ENCODE results near the gene POLR1B. TPM values are rescaled to one million over a fixed set of nuclear protein-coding genes. Genes with fewer than 3 reads are reported as not detected.

The POLR1B gene
- total and polyA plus RNA-seq, 3 donors from 2014 or later: 26.9 to 59.2 (median 29.8) TPM

- no peak for DNase-seq
- Histone ChIP-seq H3K27me3 (no peaks in the 10 kb centered on the region), H3K4me1 (peaks cover 9% of the 10 kb centered on the region), H3K27ac (no peak overlapping the region), H3K9me3 (no peaks in the 10 kb centered on the region), H3K36me3 (ENCODE audit: low read depth, missing control alignments) (no peaks in the 10 kb centered on the region), H3K4me3 (no peak overlapping the region)
- intact Hi-C loops (cut with DNase I; ENCODE audit: low total_unique reads): no loop called here
- TF ChIP-seq POLR2A (IDR thresholded peaks at IDR 0.05) (no peak), CTCF (IDR thresholded peaks at IDR 0.05) (no peak)
- WGBS, 2 donors: 58 to 64% methylated on average over 2 of the region's 2 CpGs
Observed at GRCh38 chr2:112539306-112539705, 3.0 kb upstream of the POLR1B start.

GRCh38 chr2:112540906-112541305 is 1.4 kb upstream of the POLR1B start:
- Histone ChIP-seq H3K27me3 (no peaks in the 10 kb centered on the region), H3K9me3 (no peaks in the 10 kb centered on the region), H3K27ac (peak overlapping the region in 1 of 2 donors; percentile 92), H3K4me1 (peaks cover 9% of the 10 kb centered on the region), H3K36me3 (ENCODE audit: low read depth, missing control alignments) (no peaks in the 10 kb centered on the region), H3K4me3 (no peak overlapping the region)
- TF ChIP-seq POLR2A (IDR thresholded peaks at IDR 0.05) (no peak), CTCF (IDR thresholded peaks at IDR 0.05) (no peak)
- WGBS, 2 donors: 30 to 33% methylated on average over 2 of the region's 2 CpGs
- no peak for DNase-seq
- intact Hi-C loops (cut with DNase I; ENCODE audit: low total_unique reads): no loop called here

DNA sequence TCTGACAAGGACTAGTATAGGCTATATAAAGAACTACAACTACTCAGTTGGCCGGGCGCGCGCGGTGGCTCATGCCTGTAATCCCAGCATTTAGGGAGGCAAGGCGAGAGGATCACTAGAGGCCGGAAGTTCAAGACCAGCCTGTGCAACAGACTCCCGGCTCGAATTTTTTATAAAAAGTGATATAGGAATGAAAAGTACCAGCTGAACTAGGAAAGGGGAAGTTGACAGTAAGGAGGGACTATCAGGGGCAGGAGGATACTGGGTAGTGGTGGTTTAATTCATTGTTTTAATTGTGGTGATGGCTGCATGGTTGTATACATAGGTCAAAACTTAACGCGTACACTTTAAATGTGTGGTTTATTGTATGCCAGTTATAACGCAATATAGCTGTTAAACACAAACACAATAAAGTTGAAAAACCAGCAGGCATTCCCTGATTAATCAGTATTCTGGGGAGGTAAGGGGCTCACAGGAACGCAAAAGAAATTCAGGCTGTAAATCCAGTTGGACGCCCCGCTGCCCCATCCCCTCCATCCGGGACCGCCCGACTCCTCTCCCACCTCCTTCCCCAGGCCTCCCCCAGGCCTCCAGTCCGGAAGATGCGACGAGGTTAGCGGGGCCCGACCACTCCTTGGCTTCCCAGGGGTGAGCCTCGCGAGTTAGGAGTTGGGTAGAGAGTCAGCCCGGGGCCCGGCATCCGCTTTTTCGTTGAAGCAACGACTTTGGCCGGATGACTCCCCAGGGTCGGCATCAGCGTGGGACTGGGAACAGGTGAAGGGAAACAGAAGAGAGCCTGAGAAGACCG is 746 bp upstream of the POLR1B start:
- H3K27ac ChIP-seq: peak overlapping the region; percentile 85 to 92
- H3K9me3 ChIP-seq: no peaks in the 10 kb centered on the region
- H3K4me3 ChIP-seq: peak overlapping the region; percentile 84 to 90
- DNase-seq: peak; percentile 78
- TF ChIP-seq CTCF (IDR thresholded peaks at IDR 0.05): no peak
- TF ChIP-seq POLR2A (IDR thresholded peaks at IDR 0.05): no peak
- WGBS, 2 donors: 11 to 13% methylated on average over 26 to 34 of the region's 34 CpGs
- H3K36me3 ChIP-seq (ENCODE audit: low read depth, missing control alignments): no peaks in the 10 kb centered on the region
- intact Hi-C loops (cut with DNase I; ENCODE audit: low total_unique reads): no loop called here
- H3K4me1 ChIP-seq: peaks cover 9% of the 10 kb centered on the region
- H3K27me3 ChIP-seq: no peaks in the 10 kb centered on the region

GRCh38 chr2:112542984-112543661 is 858 bp downstream of the POLR1B start:
- Histone ChIP-seq H3K9me3 (no peaks in the 10 kb centered on the region), H3K27ac (no peak overlapping the region), H3K36me3 (ENCODE audit: low read depth, missing control alignments) (no peaks in the 10 kb centered on the region), H3K4me1 (peaks cover 9% of the 10 kb centered on the region), H3K4me3 (peak overlapping the region; percentile 84 to 90), H3K27me3 (no peaks in the 10 kb centered on the region)
- WGBS, 2 donors: 6% methylated on average over 18 of the region's 18 CpGs
- TF ChIP-seq POLR2A (IDR thresholded peaks at IDR 0.05) (no peak), CTCF (IDR thresholded peaks at IDR 0.05) (no peak)
- intact Hi-C loops (cut with DNase I; ENCODE audit: low total_unique reads): no loop called here
- no peak for DNase-seq

Measured in testis (tissue), 3 donors.